Omental fat pad (tissue), 4 donors: ENCODE measurements around the gene MAP4K3. TPM values are rescaled to one million over a fixed set of nuclear protein-coding genes. Genes with fewer than 3 reads are reported as not detected.

ENCODE experiments used
- ATAC-seq: fragments of 150-250 bp; one replicate; pipeline ENCODE4 v1.9.1; 2016; ENCODE audit warnings: mild to moderate bottlenecking, moderate library complexity; ENCODE audit not compliant: low FRiP score
- DNase-seq: peaks from one replicate; pipeline ENCODE4 v3.0.0-alpha.2; 2019; ENCODE audit warnings: low spot score
- CTCF ChIP-seq, 3 donors: fragments of 450-650 bp; IDR thresholded peaks; one replicate each; pipeline ENCODE4 v1.5.1; 2016 to 2017; ENCODE audit warnings: antibody characterized with exemption in 3 of 3, mild to moderate bottlenecking in 3 of 3, moderate library complexity in 2 of 3
- total RNA-seq, 4 donors: library from RNA; depleted of rRNA; stranded (reverse); fragments of >200 nt; gene quantifications; one replicate each; pipeline ENCODE4 v1.1.0, GENCODE V29; 2016

The MAP4K3 gene
- total RNA-seq, 4 donors from 2014 or later: 45.9 to 93.7 (median 66.1) TPM

GRCh38 chr2:39220136-39220535 is 216.9 kb downstream of the MAP4K3 start:
- no peak for TF ChIP-seq CTCF (IDR thresholded peaks at IDR 0.05)
- ATAC-seq: no peak
- no peak for DNase-seq

GRCh38 chr2:39218391-39218790 is 218.7 kb downstream of the MAP4K3 start:
- ATAC-seq (no peak), DNase-seq (no peak)
- TF ChIP-seq CTCF (IDR thresholded peaks at IDR 0.05): no peak

GRCh38 chr2:39217192-39217550 is 219.9 kb downstream of the MAP4K3 start:
- TF ChIP-seq CTCF (IDR thresholded peaks at IDR 0.05): no peak
- DNase-seq (no peak), ATAC-seq (no peak)

GRCh38 chr2:39216346-39217191 is 220.5 kb downstream of the MAP4K3 start:
- TF ChIP-seq CTCF (IDR thresholded peaks at IDR 0.05): no peak
- ATAC-seq (no peak), DNase-seq (no peak)

- ATAC-seq (no peak), DNase-seq (no peak)
- no peak for TF ChIP-seq CTCF (IDR thresholded peaks at IDR 0.05)
Observed at GRCh38 chr2:39215545-39215944, 221.5 kb downstream of the MAP4K3 start.

- TF ChIP-seq CTCF (IDR thresholded peaks at IDR 0.05): no peak
- no peak for DNase-seq
- ATAC-seq: no peak
Observed at GRCh38 chr2:39213015-39213414, 224.1 kb downstream of the MAP4K3 start.

- DNase-seq: no peak
- ATAC-seq: no peak
- TF ChIP-seq CTCF (IDR thresholded peaks at IDR 0.05): no peak
Observed at GRCh38 chr2:39210846-39211245, 226.2 kb downstream of the MAP4K3 start.
